Activated CD8-positive, alpha-beta memory T cell treated with anti-CD3 and anti-CD28 coated beads, Interleukin-2, amount 10 ng/mL, durations not matched to agents 7 days and 5 days (primary cell): ENCODE data around the gene FAAP100. TPM values are rescaled to one million over a fixed set of nuclear protein-coding genes. Genes with fewer than 3 reads are reported as not detected.

Experiments
- ATAC-seq: fragments of 150-1000 bp; cut with Tn5 transposase; one replicate; pipeline ENCODE4 v1.10.0; 2021; ENCODE audit warnings: moderate library complexity
- CTCF ChIA-PET: fragments of 350-600 bp; sonication (Branson Sonifier 250); formaldehyde crosslinking; loops from one replicate; lab custom pipeline; 2021; ENCODE audit warnings: antibody characterized with exemption; lab: Charles Lee
- DNase-seq: peaks from one replicate; pipeline ENCODE4 v3.0.0-alpha.2; 2020
- H3K27ac Mint-ChIP-seq: one replicate; pipeline ENCODE4 v1.8.0; 2021; ENCODE audit warnings: mild to moderate bottlenecking, mixed read lengths
- H3K27me3 Mint-ChIP-seq: one replicate; pipeline ENCODE4 v1.8.0; 2021; ENCODE audit warnings: mixed read lengths
- H3K36me3 Mint-ChIP-seq: one replicate; pipeline ENCODE4 v1.8.0; 2021; ENCODE audit warnings: mild to moderate bottlenecking, mixed read lengths
- H3K4me1 Mint-ChIP-seq: one replicate; pipeline ENCODE4 v1.8.0; 2021; ENCODE audit warnings: mixed read lengths
- H3K4me3 Mint-ChIP-seq: one replicate; pipeline ENCODE4 v1.8.0; 2021; ENCODE audit warnings: mild to moderate bottlenecking, moderate library complexity, mixed read lengths
- H3K9me3 Mint-ChIP-seq: one replicate; pipeline ENCODE4 v1.8.0; 2022; ENCODE audit warnings: low read depth, mixed read lengths
- total RNA-seq, 2 experiments: library from RNA; stranded (reverse); gene quantifications; one replicate each; pipeline ENCODE4 v1.2.3, GENCODE V29; 2021

Gene FAAP100
- total RNA-seq, 2 experiments from 2014 or later = 39.8 to 44.5 TPM

DNA sequence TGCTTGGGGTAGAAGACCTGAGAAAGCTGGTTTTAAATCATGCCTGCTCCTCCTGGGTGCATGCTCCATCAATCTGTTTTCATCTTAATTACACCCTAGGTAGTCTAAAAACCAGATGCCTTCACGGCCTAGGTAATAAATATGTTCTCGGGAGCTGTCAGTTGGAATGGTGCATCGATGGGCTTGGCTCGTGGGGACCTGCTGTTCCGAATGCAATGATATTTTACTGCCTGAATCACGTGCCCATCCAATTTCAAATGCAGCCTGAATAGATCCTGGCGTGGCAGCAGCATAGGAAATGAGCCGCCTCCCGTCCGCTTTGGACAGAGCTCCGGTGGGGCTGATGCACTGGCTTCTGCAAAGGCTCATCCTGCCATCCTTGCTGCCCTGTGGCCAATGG is 18.8 kb upstream of the FAAP100 start:
- no peaks in the 10 kb centered on the region for H3K27me3 Mint-ChIP-seq
- H3K9me3 Mint-ChIP-seq = no peaks in the 10 kb centered on the region
- no peak for DNase-seq
- no peak for ATAC-seq
- peaks cover 24% of the 10 kb centered on the region for H3K36me3 Mint-ChIP-seq
- H3K4me1 Mint-ChIP-seq = no peaks in the 10 kb centered on the region
- CTCF ChIA-PET = interaction anchor here (3.4 kb wide), 1 partner anchor 30 kb away, joined by 15 read pairs; no protein-coding TSS in a partner anchor
- H3K4me3 Mint-ChIP-seq = no peak overlapping the region
- H3K27ac Mint-ChIP-seq = no peak overlapping the region

DNA sequence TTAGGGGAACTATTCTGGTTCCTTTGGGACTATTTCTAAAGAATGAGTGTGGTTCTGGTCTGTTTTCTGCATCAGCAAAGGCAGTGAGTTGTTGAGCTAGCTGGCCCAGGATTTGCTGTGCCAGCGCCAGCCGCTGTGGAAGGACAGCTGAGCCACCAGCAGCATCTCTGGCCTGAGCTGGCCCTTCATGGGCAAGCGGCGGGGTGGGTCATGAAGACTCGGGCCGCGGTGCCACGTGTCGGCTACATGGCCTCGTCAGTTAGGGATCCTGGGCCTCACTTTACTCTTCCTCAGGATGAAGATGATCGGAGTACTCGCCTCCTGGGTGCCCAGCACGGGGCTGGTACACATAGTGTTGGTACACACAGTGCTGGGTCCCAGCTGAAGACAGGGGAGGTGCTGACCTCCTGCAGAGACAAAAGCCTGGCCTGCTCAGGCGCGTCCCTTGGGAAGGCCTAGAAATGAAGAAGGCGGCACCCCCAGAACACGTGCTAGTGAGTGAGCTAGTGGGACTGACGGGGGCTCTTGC is 17.9 kb upstream of the FAAP100 start:
- no peak overlapping the region for H3K27ac Mint-ChIP-seq

DNA sequence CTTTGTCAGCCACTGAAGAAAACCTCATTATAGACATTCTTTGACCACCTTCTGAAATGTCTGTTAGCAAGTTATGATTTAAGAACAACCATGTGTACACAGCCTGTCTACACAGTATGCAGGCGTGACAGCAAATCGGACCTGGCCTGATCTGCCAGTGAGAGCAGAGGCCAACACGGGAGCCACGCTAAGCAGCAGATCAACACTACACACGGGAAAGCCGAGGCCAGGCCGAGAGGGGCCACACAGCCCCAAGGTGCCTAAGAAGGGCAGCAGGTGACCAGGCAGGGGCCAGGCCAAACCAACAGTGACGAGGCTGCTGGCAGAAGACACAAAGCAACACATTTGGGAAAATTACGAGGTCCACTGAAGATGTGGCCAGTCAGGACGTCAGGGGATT is 16.3 kb upstream of the FAAP100 start:
- CTCF ChIA-PET = interaction anchor here (0.7 to 3.4 kb wide), 4 partner anchors 16 to 82 kb away, joined by 3 to 15 read pairs (median 4); partner anchors contain the start of gene FAAP100
- Mint-ChIP-seq H3K27ac (no peak overlapping the region), H3K27me3 (no peaks in the 10 kb centered on the region), H3K4me1 (no peaks in the 10 kb centered on the region), H3K4me3 (no peak overlapping the region), H3K9me3 (no peaks in the 10 kb centered on the region), H3K36me3 (peaks cover 29% of the 10 kb centered on the region)
- ATAC-seq = no peak
- DNase-seq = no peak

More for the DNA sequence above, 17.9 kb upstream of the FAAP100 start:
- CTCF ChIA-PET = interaction anchor here (3.4 kb wide), 1 partner anchor 31 kb away, joined by 15 read pairs; no protein-coding TSS in a partner anchor
- H3K4me1 Mint-ChIP-seq = no peaks in the 10 kb centered on the region
- no peaks in the 10 kb centered on the region for H3K27me3 Mint-ChIP-seq
- ATAC-seq (no peak), DNase-seq (no peak)
- peaks cover 31% of the 10 kb centered on the region for H3K36me3 Mint-ChIP-seq
- H3K9me3 Mint-ChIP-seq = no peaks in the 10 kb centered on the region
- no peak overlapping the region for H3K4me3 Mint-ChIP-seq

DNA sequence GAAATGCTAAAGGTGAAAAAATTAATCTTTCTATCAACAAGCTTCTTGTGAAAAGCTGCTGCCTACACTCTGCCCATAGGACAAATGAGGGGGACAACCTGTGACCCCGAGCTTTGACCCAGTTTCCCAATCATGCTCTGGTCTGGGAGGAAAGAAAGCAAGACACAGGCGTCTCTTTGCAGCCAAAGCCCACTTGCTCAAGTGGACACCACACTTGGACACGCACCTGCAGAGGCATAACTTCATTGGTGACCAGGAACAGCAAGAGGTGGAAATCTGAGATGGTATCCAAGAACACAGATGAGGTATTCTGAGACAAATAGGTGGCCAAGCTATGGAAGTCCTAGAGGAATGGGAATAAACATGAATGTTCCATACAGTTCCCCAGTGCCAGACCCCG is 15.0 kb upstream of the FAAP100 start:
- peaks cover 31% of the 10 kb centered on the region for H3K36me3 Mint-ChIP-seq
- no peak for DNase-seq

DNA sequence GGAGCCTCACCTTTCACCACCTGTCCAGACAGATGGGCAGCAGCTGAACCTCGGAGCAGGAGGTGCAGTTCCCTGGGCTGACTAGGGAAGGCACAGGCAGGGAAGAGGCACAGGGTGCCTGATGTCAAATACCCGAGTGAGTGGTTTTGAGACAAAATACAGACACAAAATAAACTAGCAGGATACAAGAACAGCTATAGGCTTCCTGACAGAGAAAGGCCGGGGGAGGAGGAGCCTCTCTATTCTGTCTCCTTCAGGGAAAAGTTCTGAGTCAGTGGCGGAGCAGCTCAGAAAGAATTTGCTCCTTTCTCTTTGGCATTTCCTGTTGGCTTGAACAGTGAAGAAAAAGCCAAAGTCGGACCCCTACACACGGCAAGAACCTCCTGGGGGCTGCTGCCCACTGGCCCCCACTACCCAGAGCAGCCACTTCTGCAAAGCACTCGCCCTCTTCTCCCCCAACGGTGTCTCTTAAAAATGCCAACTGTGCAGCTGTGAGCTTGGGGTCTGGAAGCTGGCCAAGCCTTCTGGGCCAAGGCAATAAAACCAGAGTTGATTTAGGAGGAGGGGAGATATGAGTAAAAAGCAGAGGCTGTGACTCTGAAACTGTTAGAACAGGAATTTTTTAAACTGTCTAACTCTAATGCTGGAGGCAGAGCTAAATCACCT is 14.4 kb upstream of the FAAP100 start:
- H3K36me3 Mint-ChIP-seq = peaks cover 31% of the 10 kb centered on the region
- ATAC-seq (no peak), DNase-seq (no peak)
- H3K27me3 Mint-ChIP-seq = no peaks in the 10 kb centered on the region
- no peaks in the 10 kb centered on the region for H3K4me1 Mint-ChIP-seq
- no peak overlapping the region for H3K27ac Mint-ChIP-seq
- H3K4me3 Mint-ChIP-seq = no peak overlapping the region
- CTCF ChIA-PET = interaction anchor here (1.0 to 1.9 kb wide), 3 partner anchors 35 to 393 kb away, joined by 3 to 5 read pairs (median 4); no protein-coding TSS in a partner anchor
- no peaks in the 10 kb centered on the region for H3K9me3 Mint-ChIP-seq

More for the DNA sequence above, 15.0 kb upstream of the FAAP100 start:
- Mint-ChIP-seq H3K27me3 (no peaks in the 10 kb centered on the region), H3K27ac (no peak overlapping the region), H3K4me3 (no peak overlapping the region), H3K9me3 (no peaks in the 10 kb centered on the region), H3K4me1 (no peaks in the 10 kb centered on the region)
- no peak for ATAC-seq
- CTCF ChIA-PET = interaction anchor here (1.0 to 1.9 kb wide), 2 partner anchors 48 to 392 kb away, joined by 3 to 5 read pairs; no protein-coding TSS in a partner anchor

DNA sequence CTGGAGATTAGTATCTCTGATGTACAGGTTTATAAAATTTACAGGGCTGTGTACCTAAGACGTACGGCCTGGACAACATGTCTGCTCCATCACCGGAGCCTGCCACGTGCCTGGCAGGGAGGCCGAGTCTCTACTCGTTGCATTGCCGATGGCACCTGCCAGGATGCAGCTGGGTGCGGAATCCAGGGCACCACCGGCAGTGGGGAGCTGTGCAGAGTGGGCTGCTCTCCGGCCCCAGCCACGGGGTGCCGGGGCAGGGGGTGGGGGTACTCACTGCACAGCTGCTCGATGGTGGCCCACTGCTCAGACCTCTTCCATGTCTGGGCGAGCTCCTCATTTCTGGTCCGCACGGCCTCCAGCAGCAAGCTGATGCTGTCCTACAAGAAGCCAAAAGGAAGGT is 13.1 kb upstream of the FAAP100 start:
- CTCF ChIA-PET = no interaction called here
- Mint-ChIP-seq H3K4me1 (no peaks in the 10 kb centered on the region), H3K36me3 (peaks cover 40% of the 10 kb centered on the region), H3K27ac (no peak overlapping the region), H3K4me3 (no peak overlapping the region), H3K27me3 (no peaks in the 10 kb centered on the region), H3K9me3 (no peaks in the 10 kb centered on the region)
- DNase-seq (no peak), ATAC-seq (no peak)

DNA sequence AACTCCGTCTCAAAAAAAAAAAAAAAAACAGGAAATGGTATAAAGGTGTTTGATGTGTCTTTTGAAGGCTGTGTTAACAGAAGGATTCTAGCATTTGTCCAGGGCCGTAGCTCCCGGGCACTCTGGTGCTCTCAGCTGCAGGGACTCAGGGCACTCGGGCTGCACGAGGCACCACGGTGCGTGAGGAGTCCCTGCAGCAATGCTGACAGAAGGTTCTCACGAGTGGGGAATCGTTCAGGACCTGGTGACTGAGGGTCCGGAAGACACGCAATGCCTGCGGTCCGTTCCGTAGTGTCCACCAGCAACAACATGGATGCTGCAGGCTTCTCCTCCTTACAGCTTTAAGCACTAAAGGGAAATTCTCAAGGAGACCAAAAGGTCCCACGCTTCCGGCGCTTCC is 12.6 kb upstream of the FAAP100 start:
- no peak overlapping the region for H3K4me3 Mint-ChIP-seq
- no peaks in the 10 kb centered on the region for H3K27me3 Mint-ChIP-seq
- no peaks in the 10 kb centered on the region for H3K4me1 Mint-ChIP-seq
- no peak for ATAC-seq
- CTCF ChIA-PET = no interaction called here
- no peak overlapping the region for H3K27ac Mint-ChIP-seq
- no peaks in the 10 kb centered on the region for H3K9me3 Mint-ChIP-seq
- DNase-seq = no peak
- peaks cover 36% of the 10 kb centered on the region for H3K36me3 Mint-ChIP-seq

DNA sequence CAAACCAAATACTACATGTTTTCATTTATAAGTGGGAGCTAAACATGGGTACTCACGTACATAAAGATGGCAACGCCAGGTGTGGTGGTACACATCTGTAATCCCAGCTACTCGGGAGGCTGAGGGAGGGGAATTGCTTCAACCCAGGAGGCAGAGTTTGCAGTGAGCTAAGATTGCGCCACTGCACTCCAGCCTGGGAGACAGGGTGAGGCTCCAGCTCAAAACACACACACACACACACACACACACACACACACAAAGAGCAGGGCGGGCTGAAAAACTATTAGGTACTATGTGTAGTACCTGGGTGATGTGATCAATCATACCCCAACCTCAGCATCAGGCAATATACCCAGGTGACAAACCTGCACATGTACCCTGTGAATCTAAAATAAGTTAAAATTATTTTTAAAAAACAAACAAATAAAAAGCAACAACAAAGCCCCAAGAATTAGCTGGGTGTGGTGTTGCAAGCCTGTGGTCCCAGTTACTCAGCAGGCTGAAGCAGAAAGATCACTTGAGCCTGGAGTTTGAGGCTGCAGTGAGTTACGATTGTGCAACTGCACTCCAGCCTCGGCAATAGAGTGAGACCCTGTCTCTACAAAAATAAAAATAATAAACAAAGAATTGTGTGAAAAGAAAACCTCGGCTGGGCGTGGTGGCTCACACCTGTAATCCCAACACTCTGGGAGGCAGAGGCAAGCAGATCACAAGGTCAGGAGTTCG is 11.9 kb upstream of the FAAP100 start:
- no peak overlapping the region for H3K27ac Mint-ChIP-seq
- no peak overlapping the region for H3K4me3 Mint-ChIP-seq
- DNase-seq (no peak), ATAC-seq (no peak)
- no peaks in the 10 kb centered on the region for H3K9me3 Mint-ChIP-seq
- H3K27me3 Mint-ChIP-seq = no peaks in the 10 kb centered on the region
- H3K4me1 Mint-ChIP-seq = no peaks in the 10 kb centered on the region
- CTCF ChIA-PET = no interaction called here
- H3K36me3 Mint-ChIP-seq = peaks cover 35% of the 10 kb centered on the region

DNA sequence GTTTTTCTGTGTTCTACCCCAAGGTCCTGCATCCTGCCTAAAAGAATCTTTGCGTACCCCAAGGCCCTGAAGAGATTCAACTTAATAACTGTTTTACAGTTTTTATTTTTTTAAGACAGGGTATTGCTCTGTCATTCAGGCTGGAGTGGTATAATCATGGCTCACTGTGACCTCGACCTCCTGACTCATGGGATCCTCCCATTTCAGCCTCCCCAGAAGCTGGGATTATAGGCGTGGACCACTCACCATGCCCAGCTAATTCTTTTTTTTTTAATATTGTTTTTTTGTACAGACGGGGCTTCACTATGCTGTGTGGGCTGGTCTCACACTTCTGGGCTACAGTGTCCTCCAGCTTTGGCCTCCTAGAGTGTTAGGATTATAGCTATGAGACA is 9.3 kb upstream of the FAAP100 start:
- H3K36me3 Mint-ChIP-seq = peaks cover 28% of the 10 kb centered on the region
- H3K9me3 Mint-ChIP-seq = no peaks in the 10 kb centered on the region
- ATAC-seq (no peak), DNase-seq (no peak)
- H3K4me3 Mint-ChIP-seq = no peak overlapping the region
- CTCF ChIA-PET = interaction anchor here (1.4 kb wide), 1 partner anchor 39 kb away, joined by 3 read pairs; no protein-coding TSS in a partner anchor
- H3K4me1 Mint-ChIP-seq = no peaks in the 10 kb centered on the region
- H3K27me3 Mint-ChIP-seq = no peaks in the 10 kb centered on the region
- H3K27ac Mint-ChIP-seq = no peak overlapping the region

DNA sequence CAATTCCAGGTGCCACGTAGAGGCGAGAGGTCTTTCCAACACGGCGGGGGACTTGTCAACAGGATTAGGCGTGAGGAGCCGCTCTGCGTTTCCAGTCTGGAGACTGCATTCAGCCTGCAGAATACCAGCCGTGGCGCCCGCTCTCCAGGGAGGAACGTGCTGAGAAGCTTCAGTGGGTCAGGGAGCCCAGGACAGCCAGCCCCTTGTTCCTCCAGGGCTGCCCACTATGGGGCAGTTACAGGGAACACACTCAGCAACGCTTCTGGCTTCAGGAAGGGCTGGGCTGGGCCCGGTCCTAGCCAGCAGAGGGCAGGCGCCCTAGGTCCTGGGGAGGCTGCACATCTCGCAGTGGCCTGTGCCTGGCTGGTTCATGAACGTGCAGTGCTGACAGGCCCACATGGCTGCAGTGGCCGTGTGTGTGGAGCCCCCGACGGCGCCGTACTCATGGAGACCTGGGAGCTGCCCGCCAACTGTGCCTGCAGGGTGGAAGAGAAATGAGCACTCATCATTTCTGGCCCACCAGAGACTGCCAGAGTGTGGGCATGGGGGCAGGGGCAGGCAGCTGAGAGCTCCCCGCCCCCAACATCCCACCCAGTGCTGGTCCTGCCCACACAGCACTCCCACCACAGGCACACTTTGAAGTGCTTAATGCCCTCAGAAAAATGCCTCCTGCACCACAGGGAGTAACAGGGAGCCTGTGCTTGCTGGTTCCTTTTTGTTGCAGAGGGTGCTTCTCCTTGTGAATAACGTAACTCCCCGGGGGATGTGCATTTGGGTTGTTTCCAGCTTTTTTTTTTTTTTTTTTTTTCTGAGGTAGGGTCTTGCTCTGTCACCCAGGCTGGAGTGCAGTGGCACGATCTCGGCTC is 7.0 kb upstream of the FAAP100 start:
- H3K36me3 Mint-ChIP-seq = peaks cover 15% of the 10 kb centered on the region
- H3K9me3 Mint-ChIP-seq = no peaks in the 10 kb centered on the region
- no peak overlapping the region for H3K4me3 Mint-ChIP-seq
- H3K27me3 Mint-ChIP-seq = no peaks in the 10 kb centered on the region
- no peak overlapping the region for H3K27ac Mint-ChIP-seq
- DNase-seq = no peak
- no peak for ATAC-seq
- peaks cover 4% of the 10 kb centered on the region for H3K4me1 Mint-ChIP-seq
- CTCF ChIA-PET = interaction anchor here (0.7 to 1.3 kb wide), 3 partner anchors 39 to 42 kb away, joined by 3 to 6 read pairs (median 3); no protein-coding TSS in a partner anchor

DNA sequence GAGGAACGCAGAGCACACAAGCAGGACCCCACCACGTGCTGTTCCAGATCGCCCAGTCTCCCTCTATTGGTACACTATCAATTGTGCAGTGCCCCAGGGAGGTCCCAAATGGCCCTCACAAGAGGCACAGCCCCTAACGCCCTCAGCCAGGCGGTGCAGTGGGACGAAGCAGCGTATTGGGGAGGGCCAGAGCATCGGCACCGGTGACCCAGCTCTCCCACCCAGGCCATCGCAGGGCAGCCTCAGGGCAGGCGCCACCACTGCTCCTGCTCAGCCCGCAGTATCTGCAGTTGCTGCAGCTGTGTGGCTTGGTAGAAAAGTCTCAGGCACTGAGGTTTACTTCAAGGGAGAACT is 5.9 kb upstream of the FAAP100 start:
- H3K9me3 Mint-ChIP-seq = no peaks in the 10 kb centered on the region
- H3K4me3 Mint-ChIP-seq = no peak overlapping the region
- H3K27ac Mint-ChIP-seq = no peak overlapping the region
- no peak for DNase-seq
- no peak for ATAC-seq
- H3K27me3 Mint-ChIP-seq = no peaks in the 10 kb centered on the region
- CTCF ChIA-PET = interaction anchor here (0.9 kb wide), 1 partner anchor 43 kb away, joined by 3 read pairs; no protein-coding TSS in a partner anchor
- H3K4me1 Mint-ChIP-seq = peaks cover 15% of the 10 kb centered on the region
- peaks cover 15% of the 10 kb centered on the region for H3K36me3 Mint-ChIP-seq

DNA sequence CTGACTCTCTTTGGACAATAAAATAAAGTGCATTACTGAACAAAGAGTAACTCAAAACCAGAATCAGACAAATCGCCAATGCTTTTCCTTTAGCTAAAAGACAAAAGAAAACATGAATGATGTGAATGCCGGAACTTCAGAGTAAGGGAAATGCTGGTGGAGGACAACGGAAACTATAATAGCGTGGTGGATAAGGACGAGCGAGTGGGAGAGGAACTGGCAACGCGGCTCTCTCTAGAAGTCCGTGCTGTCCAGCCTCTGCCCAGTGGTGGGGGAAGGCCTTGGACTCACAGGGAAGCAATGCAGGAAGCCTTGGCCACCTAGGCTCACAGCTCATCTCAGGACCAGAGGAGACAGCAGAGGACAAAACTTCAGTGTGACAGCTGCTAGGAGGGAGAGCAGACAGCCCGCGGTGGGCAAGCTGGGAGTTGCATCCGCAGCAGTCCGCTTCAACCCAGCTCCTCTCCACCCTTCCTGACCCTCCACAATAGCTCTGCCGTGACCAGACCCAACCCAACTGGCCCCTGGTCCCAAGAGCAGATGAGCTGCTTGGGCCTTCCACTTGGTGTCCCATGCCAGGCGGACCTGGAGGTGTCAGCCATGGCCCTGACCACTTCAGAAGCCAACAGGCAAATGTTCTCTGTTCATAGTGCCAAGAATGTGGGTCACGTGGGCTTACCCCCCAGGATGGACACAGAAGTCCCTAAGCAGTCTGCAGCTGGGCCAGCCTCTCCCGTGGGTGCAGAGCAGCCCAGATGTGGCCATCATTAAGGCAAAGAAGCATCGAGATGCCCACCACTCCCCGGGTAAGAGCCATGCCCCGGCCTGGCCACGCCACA is 5.3 kb upstream of the FAAP100 start:
- ATAC-seq (no peak), DNase-seq (no peak)
- CTCF ChIA-PET = interaction anchor here (0.8 kb wide), 1 partner anchor 44 kb away, joined by 3 read pairs; no protein-coding TSS in a partner anchor
- H3K4me1 Mint-ChIP-seq = peaks cover 18% of the 10 kb centered on the region
- no peaks in the 10 kb centered on the region for H3K27me3 Mint-ChIP-seq
- no peak overlapping the region for H3K27ac Mint-ChIP-seq
- peaks cover 15% of the 10 kb centered on the region for H3K36me3 Mint-ChIP-seq
- H3K4me3 Mint-ChIP-seq = no peak overlapping the region
- no peaks in the 10 kb centered on the region for H3K9me3 Mint-ChIP-seq
